ENCODE measurements around the gene ANKMY2.

ANKMY2 gene

DNA sequence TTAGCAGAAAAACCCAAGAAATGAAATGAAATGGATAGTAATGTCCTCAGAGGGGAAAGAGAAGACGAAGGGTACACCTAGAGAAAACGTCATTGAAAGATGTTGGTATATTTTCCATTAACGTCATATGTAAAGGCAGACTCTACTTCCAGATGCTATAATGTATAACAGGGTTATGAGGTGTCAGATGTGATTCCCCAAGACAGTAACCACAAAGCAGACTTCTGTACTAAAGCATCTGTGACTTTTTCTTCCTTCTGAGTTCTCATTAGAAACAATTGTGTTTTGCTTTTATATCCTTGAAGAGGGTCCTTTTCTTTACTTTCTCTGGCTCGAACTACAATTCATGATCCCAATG lies 81.6 kb downstream of the ANKMY2 start:
- DNase-seq = no peak

DNA sequence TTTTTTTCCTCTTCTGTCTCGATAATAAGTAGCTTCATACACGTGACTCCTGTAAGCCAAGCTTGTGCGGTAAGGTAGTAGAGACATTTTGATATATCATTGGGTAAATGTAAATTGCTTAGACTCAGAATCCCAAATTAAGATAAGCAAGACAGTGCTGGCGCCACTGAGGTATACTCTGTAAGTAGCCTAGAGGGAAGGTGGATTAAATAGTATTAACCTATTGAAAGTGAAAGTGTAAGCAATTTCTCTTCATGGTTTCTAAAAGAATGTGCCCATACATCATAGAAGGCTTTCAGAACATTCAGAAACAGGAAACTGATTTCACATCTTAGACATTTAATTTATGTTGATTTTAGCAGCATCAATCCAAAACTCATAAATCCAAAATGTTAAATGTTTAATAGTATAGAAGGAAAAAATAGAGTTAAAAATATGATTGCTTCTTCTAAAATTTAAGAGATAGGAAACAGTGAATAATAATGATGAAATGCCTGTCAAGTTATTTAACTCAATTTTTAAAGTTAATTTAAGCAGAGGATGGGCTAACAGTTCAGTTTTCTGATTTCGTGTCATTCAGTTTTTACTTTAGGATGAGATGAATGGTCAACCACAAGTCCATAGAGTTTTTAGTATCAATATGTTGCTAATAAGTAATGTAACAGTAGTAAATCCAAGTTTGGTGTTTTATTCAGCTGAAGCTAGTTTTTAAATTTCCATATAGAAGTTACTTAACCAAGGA lies 82.1 kb downstream of the ANKMY2 start:
- DNase-seq = no peak

DNA sequence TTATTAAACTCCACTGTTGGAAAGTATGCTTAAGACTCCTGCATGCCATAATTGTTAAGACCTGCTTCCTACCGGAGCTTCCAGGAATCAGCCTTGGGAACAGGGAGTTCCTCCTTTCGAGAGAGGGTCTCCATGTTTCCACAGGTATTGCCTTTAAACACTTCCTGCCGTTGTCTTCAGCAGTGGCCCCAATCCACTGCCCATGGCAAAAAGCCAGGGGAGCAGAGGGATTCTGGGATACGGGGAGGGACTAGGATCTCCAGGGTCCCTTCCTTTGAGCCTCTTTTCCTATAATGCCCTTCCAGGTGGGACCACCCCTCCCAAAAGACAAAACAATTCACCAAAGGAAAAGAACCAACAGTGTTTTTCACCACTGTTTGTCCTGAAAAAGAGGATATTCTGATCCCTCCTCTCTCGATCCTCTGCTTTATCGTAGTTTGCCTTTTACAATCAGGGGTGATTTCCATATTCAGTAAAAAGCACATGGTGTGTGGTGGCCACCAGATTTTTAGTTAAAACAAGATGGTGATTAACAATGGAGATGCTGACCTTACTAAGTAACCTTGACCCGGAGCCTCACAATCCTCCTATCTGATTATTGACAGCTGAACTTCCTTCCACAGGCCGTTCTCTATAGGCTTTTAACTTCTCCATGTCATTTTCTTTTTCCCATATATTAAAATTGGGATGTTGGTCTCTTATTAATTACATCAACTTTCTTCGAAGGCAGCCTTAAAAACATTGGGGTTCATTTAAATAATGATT lies 82.9 kb downstream of the ANKMY2 start:
- DNase-seq = no peak

DNA sequence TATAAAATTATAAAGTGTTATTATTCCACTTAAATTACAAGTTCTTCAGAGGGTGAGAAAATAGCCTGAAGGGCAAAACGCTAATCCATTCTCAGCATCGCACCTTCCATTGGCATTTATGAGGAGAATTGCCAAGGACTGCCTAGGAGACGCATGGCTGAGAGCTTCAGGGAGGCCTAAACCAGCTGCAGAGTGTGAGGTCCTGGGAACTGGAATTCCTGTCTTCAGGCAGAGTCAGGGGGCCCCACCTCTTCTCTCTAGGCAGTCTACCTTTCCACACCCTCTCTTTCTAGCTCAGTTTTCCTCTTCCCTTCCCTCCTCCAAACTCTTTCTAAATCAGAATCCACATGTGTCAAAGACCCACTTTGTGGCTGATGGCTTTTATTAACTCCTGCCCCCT lies 83.6 kb downstream of the ANKMY2 start:
- DNase-seq = no peak

DNA sequence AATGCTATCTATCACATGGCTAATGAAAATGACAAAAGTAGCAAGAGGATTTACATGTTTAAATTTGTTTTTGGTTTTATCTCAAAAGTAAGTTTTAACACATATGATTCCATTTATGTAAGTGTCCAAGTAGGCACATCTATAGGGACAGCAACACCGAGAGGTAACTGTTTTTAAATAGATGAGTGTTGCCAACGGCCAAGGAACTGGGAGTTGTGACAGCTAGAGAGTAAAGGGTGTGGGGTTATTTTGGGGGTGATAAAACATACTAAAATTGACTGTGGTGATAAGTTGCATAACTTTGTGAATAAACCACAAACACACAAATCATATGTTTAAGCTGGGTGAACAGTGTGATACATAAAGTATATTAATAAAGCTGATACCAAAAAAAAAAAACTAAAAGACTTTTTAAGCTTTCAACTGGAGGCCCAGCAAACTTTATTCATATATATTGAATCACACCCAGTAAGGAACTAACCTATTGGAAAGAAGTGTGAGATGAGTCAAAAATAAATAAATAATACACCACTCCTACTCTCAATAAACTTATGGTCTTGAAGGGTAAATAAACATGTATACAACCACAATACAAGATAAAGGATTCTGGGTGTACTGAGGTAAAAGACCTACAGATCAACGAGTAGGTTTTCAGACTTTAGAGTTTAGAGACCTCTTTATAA lies 85.9 kb downstream of the ANKMY2 start:
- DNase-seq = no peak

DNA sequence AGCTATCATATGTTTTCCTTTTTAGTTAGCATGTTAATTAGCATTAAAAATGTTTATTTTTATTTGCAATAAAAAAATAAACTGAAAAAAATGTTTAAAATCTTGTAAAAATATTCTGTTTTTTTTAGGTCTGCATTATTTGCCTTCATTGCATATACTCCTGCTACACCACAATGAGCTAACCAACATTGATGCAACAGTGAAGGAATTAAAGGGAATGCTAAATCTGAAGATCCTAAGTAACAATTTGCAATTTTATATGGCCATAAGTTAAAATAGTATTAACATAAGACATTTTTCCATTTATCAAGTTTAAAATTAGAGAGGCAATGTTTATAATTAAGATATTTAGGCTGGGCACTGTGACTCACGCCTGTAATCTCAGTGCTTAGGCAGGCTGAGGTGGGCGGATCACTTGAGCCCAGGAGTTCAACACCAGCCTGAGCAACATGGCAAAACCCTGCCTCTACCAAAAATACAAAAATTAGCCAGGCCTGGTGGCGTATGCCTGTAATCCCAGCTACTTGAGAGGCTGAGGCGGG lies 86.7 kb downstream of the ANKMY2 start:
- no peak for DNase-seq

DNA sequence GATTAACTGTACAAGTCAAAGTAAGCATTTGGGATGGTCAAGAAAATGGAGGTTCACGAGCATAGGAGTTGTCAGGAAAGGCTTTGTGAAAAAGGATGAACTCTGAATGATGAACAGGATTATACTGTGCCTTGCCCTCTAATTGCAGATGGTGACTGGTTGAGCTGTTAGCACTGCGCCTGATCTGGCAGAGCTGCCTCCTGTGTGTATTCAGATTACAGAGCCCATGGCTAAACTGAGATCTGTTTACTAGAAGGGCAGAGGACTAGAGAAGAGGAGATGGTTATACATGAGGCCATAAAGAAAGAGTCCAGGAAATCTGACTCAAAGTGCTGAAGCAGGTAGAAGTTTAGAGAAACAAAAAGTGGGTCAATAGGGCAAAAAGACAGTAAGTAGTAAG lies 89.2 kb downstream of the ANKMY2 start:
- no peak for DNase-seq

DNA sequence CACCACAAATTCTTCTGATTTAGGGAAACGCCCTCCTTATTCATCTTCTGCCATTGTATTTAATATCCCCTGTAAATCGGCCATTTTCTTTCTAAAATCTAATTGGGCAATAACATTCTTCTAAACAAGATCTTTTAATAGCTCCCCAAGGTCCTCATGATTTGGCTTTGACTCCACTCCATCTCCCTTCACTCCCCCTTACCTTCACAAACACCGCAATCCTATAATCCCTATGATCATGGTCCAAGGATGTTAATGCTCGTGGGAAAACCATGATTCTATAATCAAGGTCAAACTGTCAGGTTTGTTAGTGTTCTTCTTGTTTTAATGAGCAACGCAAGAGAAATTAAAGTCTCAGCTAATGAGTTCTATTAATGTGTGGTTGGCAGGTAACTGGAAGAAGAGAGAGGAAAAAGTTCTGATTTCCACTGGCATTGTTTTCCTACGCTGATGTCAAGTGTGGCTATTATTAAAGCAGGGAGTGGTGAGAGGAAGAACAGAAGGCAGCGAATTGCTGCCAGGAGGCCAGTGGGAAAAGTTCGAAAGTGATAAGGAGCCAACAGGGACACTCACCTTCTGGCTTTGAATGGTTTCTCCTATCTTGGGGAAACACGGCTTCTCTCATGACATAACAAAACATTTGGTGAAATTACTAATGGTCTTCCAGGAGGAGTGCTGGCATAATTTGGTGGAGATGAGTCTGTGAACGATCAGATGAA lies 90.9 kb downstream of the ANKMY2 start:
- no peak for DNase-seq

DNA sequence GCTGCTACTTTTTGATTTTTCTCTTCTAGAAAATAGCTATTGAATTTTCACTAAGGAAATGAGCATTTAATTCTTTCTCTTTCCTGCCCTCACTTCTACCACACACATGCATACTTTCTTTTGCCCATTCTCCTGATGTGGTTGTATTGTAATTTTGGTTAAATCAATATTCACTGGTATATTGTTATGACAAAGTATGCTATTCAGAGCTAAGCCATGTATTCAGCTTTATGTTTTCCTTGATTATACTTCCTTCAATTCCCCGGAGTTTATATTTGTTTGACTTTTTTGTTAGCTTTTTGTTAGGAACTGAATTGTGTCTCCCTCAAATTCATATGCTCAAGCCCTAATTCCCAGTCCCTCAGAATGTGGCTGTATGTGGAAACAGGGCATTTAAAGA lies 94.9 kb downstream of the ANKMY2 start:
- DNase-seq = no peak
